BE2C (cell line): ENCODE data around the gene TRRAP.

ENCODE experiments used
- DNase-seq: peaks from one replicate; pipeline ENCODE4 v3.0.0-alpha.2; 2020
- H3K27me3 ChIP-seq: fragments of 250-450 bp; sonication (Bioruptor Pico); 2 replicates; pipeline ENCODE4 v1.5.1; 2020; ENCODE audit warnings: mild to moderate bottlenecking
- H3K36me3 ChIP-seq: fragments of 250-450 bp; sonication (Bioruptor Pico); 2 replicates; pipeline ENCODE4 v1.5.1; 2020; ENCODE audit warnings: mild to moderate bottlenecking
- H3K4me1 ChIP-seq: fragments of 250-450 bp; sonication (Bioruptor Pico); 2 replicates; pipeline ENCODE4 v1.5.1; 2020
- H3K4me3 ChIP-seq: 2 replicates; pipeline ENCODE4 v1.5.1; 2011; ENCODE audit warnings: low read depth, low read length
- H3K9me3 ChIP-seq: fragments of 250-450 bp; sonication (Bioruptor Pico); 2 replicates; pipeline ENCODE4 v1.5.1; 2020
- CTCF ChIP-seq: IDR thresholded peaks from 2 replicates; pipeline ENCODE4 v1.5.1; 2012; ENCODE audit warnings: mild to moderate bottlenecking, low read depth, low read length

TRRAP gene

GRCh38 chr7:99000904-99001465, 122.7 kb downstream of the TRRAP start:
- TF ChIP-seq CTCF, result no peak
- DNase-seq, result no peak
- Histone ChIP-seq H3K27me3 (no peaks in the 10 kb centered on the region), H3K9me3 (no peaks in the 10 kb centered on the region), H3K36me3 (peaks cover 48% of the 10 kb centered on the region), H3K4me3 (no peak overlapping the region), H3K4me1 (no peaks in the 10 kb centered on the region)

GRCh38 chr7:99001482-99002147, 123.3 kb downstream of the TRRAP start:
- no peak overlapping the region for H3K4me3 ChIP-seq
- H3K36me3 ChIP-seq, result peaks cover 49% of the 10 kb centered on the region
- H3K4me1 ChIP-seq, result no peaks in the 10 kb centered on the region
- DNase-seq, result no peak
- TF ChIP-seq CTCF, result no peak
- no peaks in the 10 kb centered on the region for H3K27me3 ChIP-seq
- no peaks in the 10 kb centered on the region for H3K9me3 ChIP-seq

GRCh38 chr7:99002148-99002826, 124.0 kb downstream of the TRRAP start:
- no peak overlapping the region for H3K4me3 ChIP-seq
- no peaks in the 10 kb centered on the region for H3K4me1 ChIP-seq
- H3K36me3 ChIP-seq, result peaks cover 51% of the 10 kb centered on the region
- no peaks in the 10 kb centered on the region for H3K9me3 ChIP-seq
- H3K27me3 ChIP-seq, result no peaks in the 10 kb centered on the region
- TF ChIP-seq CTCF, result no peak
- no peak for DNase-seq

GRCh38 chr7:99002827-99003212, 124.5 kb downstream of the TRRAP start:
- TF ChIP-seq CTCF, result no peak
- Histone ChIP-seq H3K27me3 (no peaks in the 10 kb centered on the region), H3K4me1 (no peaks in the 10 kb centered on the region), H3K36me3 (peaks cover 46% of the 10 kb centered on the region), H3K9me3 (no peaks in the 10 kb centered on the region), H3K4me3 (no peak overlapping the region)
- no peak for DNase-seq

- Histone ChIP-seq H3K4me3 (no peak overlapping the region), H3K27me3 (no peaks in the 10 kb centered on the region), H3K4me1 (no peaks in the 10 kb centered on the region), H3K9me3 (no peaks in the 10 kb centered on the region), H3K36me3 (peaks cover 51% of the 10 kb centered on the region)
- TF ChIP-seq CTCF, result no peak
- no peak for DNase-seq
Observed at GRCh38 chr7:99003419-99003818, 125.1 kb downstream of the TRRAP start.

GRCh38 chr7:99004216-99004615, 125.9 kb downstream of the TRRAP start:
- H3K27me3 ChIP-seq, result no peaks in the 10 kb centered on the region

More at GRCh38 chr7:99004216-99004615, 125.9 kb downstream of the TRRAP start:
- no peaks in the 10 kb centered on the region for H3K9me3 ChIP-seq
- DNase-seq, result no peak
- H3K4me3 ChIP-seq, result no peak overlapping the region
- no peak for TF ChIP-seq CTCF
- peaks cover 59% of the 10 kb centered on the region for H3K36me3 ChIP-seq
- no peaks in the 10 kb centered on the region for H3K4me1 ChIP-seq
